C4-2B (cell line): Measurements from ENCODE around the gene TTBK2.

Source experiments
- H3K27ac ChIP-seq: fragments of 450-650 bp; 2 replicates; pipeline ENCODE4 v1.5.1; 2017
- ZFX ChIP-seq: fragments of 450-650 bp; IDR thresholded peaks from 2 replicates; pipeline ENCODE4 v1.6.1; 2017
- TF ChIP-seq, protein P1 (sequence below): fragments of 450-650 bp; conservative IDR thresholded peaks from 2 replicates; pipeline ENCODE4 v1.5.1; 2017; ENCODE audit warnings: mild to moderate bottlenecking

The TTBK2 gene

DNA sequence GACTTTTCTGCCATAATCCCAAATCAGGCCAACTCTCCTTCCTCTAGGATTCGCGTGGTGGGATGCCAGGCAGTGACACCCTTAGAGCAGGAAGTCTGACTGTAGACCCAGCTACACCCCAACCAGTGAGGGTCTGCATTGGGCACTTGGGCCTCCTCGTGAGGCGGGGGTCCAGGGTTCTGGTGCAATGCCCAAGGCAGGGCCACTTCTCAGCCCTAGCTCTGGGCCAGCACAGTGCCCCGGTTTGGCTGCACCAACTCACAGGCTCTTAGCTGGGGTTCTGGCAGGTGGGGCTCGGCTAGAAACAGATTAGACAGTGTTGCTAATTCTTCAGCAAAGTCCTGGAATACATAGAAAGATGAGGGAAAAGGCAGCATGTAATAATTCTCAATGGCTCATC, 196.3 kb downstream of the TTBK2 start:
- TF ChIP-seq ZFX: no peak
- TF ChIP-seq, protein P1, sequence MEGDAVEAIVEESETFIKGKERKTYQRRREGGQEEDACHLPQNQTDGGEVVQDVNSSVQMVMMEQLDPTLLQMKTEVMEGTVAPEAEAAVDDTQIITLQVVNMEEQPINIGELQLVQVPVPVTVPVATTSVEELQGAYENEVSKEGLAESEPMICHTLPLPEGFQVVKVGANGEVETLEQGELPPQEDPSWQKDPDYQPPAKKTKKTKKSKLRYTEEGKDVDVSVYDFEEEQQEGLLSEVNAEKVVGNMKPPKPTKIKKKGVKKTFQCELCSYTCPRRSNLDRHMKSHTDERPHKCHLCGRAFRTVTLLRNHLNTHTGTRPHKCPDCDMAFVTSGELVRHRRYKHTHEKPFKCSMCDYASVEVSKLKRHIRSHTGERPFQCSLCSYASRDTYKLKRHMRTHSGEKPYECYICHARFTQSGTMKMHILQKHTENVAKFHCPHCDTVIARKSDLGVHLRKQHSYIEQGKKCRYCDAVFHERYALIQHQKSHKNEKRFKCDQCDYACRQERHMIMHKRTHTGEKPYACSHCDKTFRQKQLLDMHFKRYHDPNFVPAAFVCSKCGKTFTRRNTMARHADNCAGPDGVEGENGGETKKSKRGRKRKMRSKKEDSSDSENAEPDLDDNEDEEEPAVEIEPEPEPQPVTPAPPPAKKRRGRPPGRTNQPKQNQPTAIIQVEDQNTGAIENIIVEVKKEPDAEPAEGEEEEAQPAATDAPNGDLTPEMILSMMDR: no peak
- H3K27ac ChIP-seq: no peak overlapping the region

DNA sequence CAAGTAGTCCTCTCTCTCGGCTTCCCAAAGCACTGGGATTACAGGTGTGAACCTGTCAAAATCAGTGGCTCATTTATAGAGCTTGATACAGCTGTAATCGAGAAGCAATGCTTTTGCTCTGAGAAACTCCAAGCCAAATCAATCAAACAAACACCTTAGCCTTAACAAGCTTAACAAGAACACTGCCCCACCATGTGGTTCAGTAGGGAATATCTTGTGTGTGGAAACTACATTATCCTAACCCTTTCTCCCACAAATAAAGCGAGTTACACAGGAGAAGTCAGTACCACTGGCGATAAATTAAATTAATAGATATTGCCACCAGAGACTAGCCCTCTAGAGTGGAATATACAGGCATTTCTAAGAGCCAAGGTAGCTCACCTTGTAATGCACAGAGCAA, 197.5 kb downstream of the TTBK2 start:
- H3K27ac ChIP-seq: no peak overlapping the region
- TF ChIP-seq, protein P1: no peak; the same call in 1 of the 2 replicates

DNA sequence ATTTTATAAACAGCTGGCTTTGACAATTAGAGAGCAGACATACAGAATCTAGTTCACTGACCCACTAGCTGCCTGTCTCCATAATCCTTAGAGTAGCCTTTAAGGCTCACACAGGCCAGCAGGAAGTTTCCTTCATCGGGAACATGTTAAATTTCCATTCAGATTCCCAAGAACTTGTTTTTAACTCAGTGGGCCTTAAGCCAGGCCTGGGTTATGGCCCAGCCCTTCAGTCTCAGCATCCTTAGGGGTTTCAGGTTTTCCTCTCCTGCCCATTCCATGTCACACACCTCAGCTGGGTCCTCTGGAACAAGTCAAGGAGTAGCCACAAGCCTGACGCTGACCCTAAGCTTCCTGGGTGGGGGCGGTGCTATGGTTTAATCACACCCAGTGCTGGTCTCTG, 198.7 kb downstream of the TTBK2 start:
- TF ChIP-seq, protein P1: no peak
- TF ChIP-seq ZFX: no peak
- H3K27ac ChIP-seq: no peak overlapping the region

DNA sequence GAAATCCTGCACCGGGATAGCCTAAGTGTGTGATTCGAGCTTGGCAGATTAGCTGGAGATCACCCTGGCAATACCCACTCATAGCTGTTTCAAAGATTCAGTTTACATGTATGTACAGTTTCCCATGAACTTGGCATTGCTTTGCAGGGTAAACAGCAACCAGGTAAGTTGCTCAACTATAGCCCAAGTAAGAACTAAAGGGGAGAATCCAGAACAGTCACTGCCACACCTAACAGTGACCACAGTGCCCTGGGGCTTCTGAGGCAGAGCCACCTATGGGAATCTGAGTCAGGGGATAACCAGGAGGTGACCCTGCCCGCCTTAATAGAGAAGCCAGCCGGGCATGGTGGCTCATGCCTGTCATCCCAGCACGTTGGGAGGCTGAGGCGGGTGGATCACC, 199.6 kb downstream of the TTBK2 start:
- no peak for TF ChIP-seq ZFX
- TF ChIP-seq, protein P1: no peak
- no peak overlapping the region for H3K27ac ChIP-seq

DNA sequence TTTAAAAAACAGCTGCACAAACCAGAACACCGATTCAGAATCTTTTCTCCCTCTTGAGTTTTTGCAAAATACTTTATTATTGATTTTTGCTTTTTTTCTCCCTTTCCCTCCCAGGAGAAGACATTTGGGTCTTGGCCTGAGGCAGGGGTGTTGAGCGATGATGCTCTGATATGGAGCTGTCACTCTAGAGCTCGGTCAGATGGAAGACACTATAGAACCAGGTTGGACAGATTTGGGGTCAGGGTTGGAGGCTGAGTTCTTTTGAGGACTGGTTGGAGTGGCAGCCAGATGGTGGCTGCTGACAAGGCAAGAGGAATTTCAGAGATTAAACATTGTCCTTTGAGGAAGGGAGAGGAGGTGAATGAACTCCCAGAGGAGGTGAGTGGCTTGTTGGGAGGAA, 200.5 kb downstream of the TTBK2 start:
- no peak for TF ChIP-seq ZFX
- TF ChIP-seq, protein P1: no peak

DNA sequence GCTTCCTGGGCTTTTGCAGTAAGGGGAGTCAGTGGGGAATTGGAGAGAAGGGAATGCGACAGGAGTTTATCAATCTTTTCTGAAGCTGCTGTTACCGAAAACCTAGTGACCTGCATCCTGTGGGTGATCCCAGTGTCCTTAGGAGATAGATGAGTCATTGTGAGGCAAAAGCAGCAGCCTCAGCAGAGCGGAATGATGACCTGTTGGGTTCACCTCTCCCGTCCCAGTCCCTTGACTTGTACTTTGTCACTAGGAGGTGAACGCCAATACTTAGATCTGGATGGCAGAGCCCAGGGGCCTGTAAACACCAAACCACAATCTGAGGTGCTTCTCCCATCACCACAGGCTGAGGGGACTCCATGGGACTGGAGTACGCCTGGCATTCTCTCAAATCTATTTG, 201.5 kb downstream of the TTBK2 start:
- TF ChIP-seq, protein P1: no peak
- TF ChIP-seq ZFX: no peak
- H3K27ac ChIP-seq: no peak overlapping the region

More for the DNA sequence above, 200.5 kb downstream of the TTBK2 start:
- no peak overlapping the region for H3K27ac ChIP-seq

DNA sequence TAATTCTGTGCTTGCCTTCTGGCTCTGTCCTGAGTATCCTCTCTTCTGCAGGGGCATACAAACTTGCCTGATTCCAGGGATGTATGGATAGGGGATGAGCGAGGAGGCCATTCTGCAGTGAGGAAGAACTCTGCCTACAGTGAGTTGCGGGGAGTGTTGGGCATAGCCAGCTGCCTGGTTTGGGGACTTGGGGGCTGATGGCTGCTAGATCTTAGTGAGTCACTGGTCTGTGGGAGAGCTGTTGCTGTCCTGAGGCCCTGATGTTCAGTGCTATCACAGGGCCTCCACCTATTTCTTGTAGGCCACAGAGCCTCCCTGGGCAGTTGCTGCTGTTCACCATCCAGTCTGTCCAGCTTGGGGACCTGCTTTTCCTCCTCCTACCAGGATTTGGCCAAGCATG, 204.0 kb downstream of the TTBK2 start:
- no peak for TF ChIP-seq ZFX
- TF ChIP-seq, protein P1: no peak
- no peak overlapping the region for H3K27ac ChIP-seq
